Erythroblast (primary cell): ENCODE measurements around the gene EIF4B.
A peak's percentile ranks its signal among the peaks of the same experiment; 100 is the strongest.
"Not testable (repeated sequence)": the region's sequence is repeated elsewhere in the genome, so short reads cannot be mapped to it uniquely, and the experiment has no call there.

Experiments
- DNase-seq, 2 experiments: peaks; one replicate each; lab custom pipeline; 2025; lab: John Stamatoyannopoulos, UW
- GATA1 ChIP-seq: IDR thresholded peaks from 2 replicates; pipeline ENCODE4 v1.6.1; 2011; ENCODE audit warnings: low read depth, mild to moderate bottlenecking, control low read depth, low read length, moderate library complexity
- POLR2A ChIP-seq: IDR thresholded peaks from 2 replicates; pipeline ENCODE4 v1.6.1; 2011; ENCODE audit warnings: mild to moderate bottlenecking, low read length

The EIF4B gene

GRCh38 chr12:52980096-52980649, 26.1 kb upstream of the EIF4B start:
- no peak for DNase-seq
- no peak for TF ChIP-seq POLR2A
- TF ChIP-seq GATA1 = no peak

- peak; percentile 84 to 90 for DNase-seq
- no peak for TF ChIP-seq GATA1
- TF ChIP-seq POLR2A = no peak
Measured at GRCh38 chr12:52980650-52981423, 25.4 kb upstream of the EIF4B start.

- no peak for TF ChIP-seq POLR2A
- TF ChIP-seq GATA1 = no peak
Measured at GRCh38 chr12:52984136-52984535, 22.1 kb upstream of the EIF4B start.

GRCh38 chr12:52988898-52989297, 17.4 kb upstream of the EIF4B start:
- TF ChIP-seq POLR2A (no peak), GATA1 (no peak)
- no peak for DNase-seq

More at GRCh38 chr12:52984136-52984535, 22.1 kb upstream of the EIF4B start:
- DNase-seq = no peak

GRCh38 chr12:52990206-52990605, 16.1 kb upstream of the EIF4B start:
- DNase-seq = no peak
- TF ChIP-seq GATA1 (no peak), POLR2A (no peak)

- not testable (repeated sequence) for DNase-seq
Measured at GRCh38 chr12:52992240-52992639, 14.0 kb upstream of the EIF4B start.

- DNase-seq = no peak
- TF ChIP-seq GATA1 (no peak), POLR2A (no peak)
Measured at GRCh38 chr12:52992699-52993557, 13.3 kb upstream of the EIF4B start.

GRCh38 chr12:52993558-52993869, 12.7 kb upstream of the EIF4B start:
- TF ChIP-seq GATA1 (no peak), POLR2A (no peak)
- DNase-seq = no peak

GRCh38 chr12:53004178-53004577, 2.1 kb upstream of the EIF4B start:
- DNase-seq = no peak

GRCh38 chr12:53004582-53004981, 1.7 kb upstream of the EIF4B start:
- TF ChIP-seq POLR2A (no peak), GATA1 (no peak)
- no peak for DNase-seq

More at GRCh38 chr12:53004178-53004577, 2.1 kb upstream of the EIF4B start:
- TF ChIP-seq POLR2A (no peak), GATA1 (no peak)

GRCh38 chr12:53005215-53005985, 856 bp upstream of the EIF4B start:
- DNase-seq = peak in 1 of 2 experiments; percentile 33
- no peak for TF ChIP-seq GATA1
- no peak for TF ChIP-seq POLR2A

GRCh38 chr12:53006810-53007309, 604 bp downstream of the EIF4B start:
- TF ChIP-seq POLR2A (no peak), GATA1 (no peak)
- peak; percentile 86 to 87 for DNase-seq

GRCh38 chr12:53007343-53007742, 1.1 kb downstream of the EIF4B start:
- TF ChIP-seq POLR2A (no peak), GATA1 (no peak)
- no peak for DNase-seq

- DNase-seq = not testable (repeated sequence)
Measured at GRCh38 chr12:53008760-53009159, 2.5 kb downstream of the EIF4B start.
